ENCODE data around the gene ASIP. TPM values are rescaled to one million over a fixed set of nuclear protein-coding genes. Genes with fewer than 3 reads are reported as not detected.
"Not testable (repeated sequence)": the region's sequence is repeated elsewhere in the genome, so short reads cannot be mapped to it uniquely, and the experiment has no call there.

ASIP gene
- total and polyA plus RNA-seq, 2 experiments from 2014 or later = not detected

- Histone ChIP-seq H3K79me2 (replicated peaks; ENCODE audit: insufficient read depth) (no peaks in the 10 kb centered on the region), H3K4me1 (ENCODE audit: insufficient read depth) (no peaks in the 10 kb centered on the region), H4K20me1 (replicated peaks; ENCODE audit: insufficient read depth) (no peaks in the 10 kb centered on the region), H2AFZ (no peak overlapping the region), H3K9me2 (ENCODE audit: insufficient read depth) (no peaks in the 10 kb centered on the region), H3K4me2 (no peak overlapping the region), H3K27me3 (ENCODE audit: insufficient read depth) (no peaks in the 10 kb centered on the region), H3F3A (replicated peaks; ENCODE audit: low read depth) (no peaks in the 10 kb centered on the region), H3K27ac (ENCODE audit: low read depth) (no peak overlapping the region), H3K4me3 (no peak overlapping the region), H3K36me3 (ENCODE audit: insufficient read depth) (no peaks in the 10 kb centered on the region)
- TF ChIP-seq NANOG (IDR thresholded peaks at IDR 0.05; ENCODE audit: borderline replicate concordance) = no peak
- TF ChIP-seq JUNB (IDR thresholded peaks at IDR 0.05; ENCODE audit: unreplicated experiment) = no peak
- TF ChIP-seq EZH2 (IDR thresholded peaks at IDR 0.05; ENCODE audit: low read depth, unreplicated experiment) = no peak
- TF ChIP-seq ZNF331 (CRISPR knock-in tag; IDR thresholded peaks at IDR 0.05; ENCODE audit: low read depth) = no peak
- no peak for TF ChIP-seq EZH2phosphoT487 (IDR thresholded peaks at IDR 0.05; ENCODE audit: unreplicated experiment)
- no peak for TF ChIP-seq ZNF462 (CRISPR knock-in tag; IDR thresholded peaks at IDR 0.05)
- no peak for TF ChIP-seq STAT1 (IDR thresholded peaks at IDR 0.05; ENCODE audit: unreplicated experiment)
- no peak for TF ChIP-seq ETS1 (IDR thresholded peaks at IDR 0.05)
- TF ChIP-seq ZNF114 (CRISPR knock-in tag; IDR thresholded peaks at IDR 0.05) = no peak
- no peak for ATAC-seq
- H3K4me3 Mint-ChIP-seq = no peak overlapping the region
- H3K36me3 Mint-ChIP-seq (ENCODE audit: low read depth) = no peaks in the 10 kb centered on the region
- H3K9me3 Mint-ChIP-seq = peaks cover 10% of the 10 kb centered on the region; the same call in 1 of the 3 replicates
- no peak overlapping the region for H3K27ac Mint-ChIP-seq
- no peaks in the 10 kb centered on the region for H3K4me1 Mint-ChIP-seq
- no peak for DNase-seq (ENCODE audit: low spot score)
- H3K27me3 Mint-ChIP-seq (ENCODE audit: insufficient read depth, low read depth, poor library complexity) = no peaks in the 10 kb centered on the region
These were observed 39.7 kb upstream of the ASIP start for GRCh38 chr20:34201531-34201930.

GRCh38 chr20:34205172-34205880 is 35.9 kb upstream of the ASIP start:
- H3K4me2 ChIP-seq; H3K27me3 Mint-ChIP-seq (ENCODE audit: insufficient read depth, low read depth, poor library complexity); H3K27ac ChIP-seq (ENCODE audit: low read depth); H3K36me3 ChIP-seq (ENCODE audit: insufficient read depth); H3K4me3 Mint-ChIP-seq; H3K27me3 ChIP-seq (ENCODE audit: insufficient read depth); H3K79me2 ChIP-seq (replicated peaks; ENCODE audit: insufficient read depth); H3K36me3 Mint-ChIP-seq (ENCODE audit: low read depth); H3K9me2 ChIP-seq (ENCODE audit: insufficient read depth); H3K4me3 ChIP-seq; ATAC-seq; H3F3A ChIP-seq (replicated peaks; ENCODE audit: low read depth); H3K4me1 Mint-ChIP-seq; H3K4me1 ChIP-seq (ENCODE audit: insufficient read depth); H4K20me1 ChIP-seq (replicated peaks; ENCODE audit: insufficient read depth): not testable (repeated sequence)
- H3K9me3 Mint-ChIP-seq = peaks cover 31% of the 10 kb centered on the region
- peak overlapping the region; percentile 83 for H2AFZ ChIP-seq
- DNase-seq (ENCODE audit: low spot score) = peak; percentile 28
- H3K27ac Mint-ChIP-seq = peak overlapping the region; percentile 54; the same call in 1 of the 2 replicates

All from GM23338 (cell line).